ENCODE measurements around the gene GALNT1.

The GALNT1 gene

GRCh38 chr18:35618696-35619095 is 37.2 kb downstream of the GALNT1 start:
- no peak for DNase-seq

- DNase-seq, result no peak
Measured at GRCh38 chr18:35619464-35619863, 37.9 kb downstream of the GALNT1 start.

- DNase-seq, result no peak
Measured at GRCh38 chr18:35619941-35620340, 38.4 kb downstream of the GALNT1 start.

GRCh38 chr18:35620765-35621164 is 39.2 kb downstream of the GALNT1 start:
- no peak for DNase-seq

GRCh38 chr18:35623255-35623654 is 41.7 kb downstream of the GALNT1 start:
- no peak for DNase-seq

GRCh38 chr18:35624146-35624545 is 42.6 kb downstream of the GALNT1 start:
- DNase-seq, result no peak

GRCh38 chr18:35625232-35625631 is 43.7 kb downstream of the GALNT1 start:
- no peak for DNase-seq

- DNase-seq, result no peak
Measured at GRCh38 chr18:35633761-35634160, 52.2 kb downstream of the GALNT1 start.

GRCh38 chr18:35634323-35634722 is 52.8 kb downstream of the GALNT1 start:
- no peak for DNase-seq

GRCh38 chr18:35635170-35635569 is 53.6 kb downstream of the GALNT1 start:
- no peak for DNase-seq

- DNase-seq, result no peak
Measured at GRCh38 chr18:35637227-35637626, 55.7 kb downstream of the GALNT1 start.

- no peak for DNase-seq
Measured at GRCh38 chr18:35639296-35639695, 57.8 kb downstream of the GALNT1 start.

GRCh38 chr18:35641467-35641866 is 59.9 kb downstream of the GALNT1 start:
- DNase-seq, result no peak

GRCh38 chr18:35641916-35642315 is 60.4 kb downstream of the GALNT1 start:
- no peak for DNase-seq

GRCh38 chr18:35642802-35643201 is 61.3 kb downstream of the GALNT1 start:
- DNase-seq, result no peak

- DNase-seq, result no peak
Measured at GRCh38 chr18:35646449-35646848, 64.9 kb downstream of the GALNT1 start.

- no peak for DNase-seq
Measured at GRCh38 chr18:35653392-35654135, 72.0 kb downstream of the GALNT1 start.

GRCh38 chr18:35658112-35658511 is 76.6 kb downstream of the GALNT1 start:
- DNase-seq, result no peak

GRCh38 chr18:35661483-35662146 is 80.1 kb downstream of the GALNT1 start:
- no peak for DNase-seq

- no peak for DNase-seq
Measured at GRCh38 chr18:35662293-35663062, 80.9 kb downstream of the GALNT1 start.

GRCh38 chr18:35671966-35672603 is 90.5 kb downstream of the GALNT1 start:
- DNase-seq, result no peak

- no peak for DNase-seq
Measured at GRCh38 chr18:35672897-35673296, 91.4 kb downstream of the GALNT1 start.

GRCh38 chr18:35673682-35674081 is 92.1 kb downstream of the GALNT1 start:
- no peak for DNase-seq

Measured in CD4-positive, alpha-beta T cell treated with Interleukin-17A for 1 hour (primary cell).